ENCODE data around the gene COQ8B.
"Not testable (repeated sequence)": the region's sequence is repeated elsewhere in the genome, so short reads cannot be mapped to it uniquely, and the experiment has no call there.

COQ8B gene

DNA sequence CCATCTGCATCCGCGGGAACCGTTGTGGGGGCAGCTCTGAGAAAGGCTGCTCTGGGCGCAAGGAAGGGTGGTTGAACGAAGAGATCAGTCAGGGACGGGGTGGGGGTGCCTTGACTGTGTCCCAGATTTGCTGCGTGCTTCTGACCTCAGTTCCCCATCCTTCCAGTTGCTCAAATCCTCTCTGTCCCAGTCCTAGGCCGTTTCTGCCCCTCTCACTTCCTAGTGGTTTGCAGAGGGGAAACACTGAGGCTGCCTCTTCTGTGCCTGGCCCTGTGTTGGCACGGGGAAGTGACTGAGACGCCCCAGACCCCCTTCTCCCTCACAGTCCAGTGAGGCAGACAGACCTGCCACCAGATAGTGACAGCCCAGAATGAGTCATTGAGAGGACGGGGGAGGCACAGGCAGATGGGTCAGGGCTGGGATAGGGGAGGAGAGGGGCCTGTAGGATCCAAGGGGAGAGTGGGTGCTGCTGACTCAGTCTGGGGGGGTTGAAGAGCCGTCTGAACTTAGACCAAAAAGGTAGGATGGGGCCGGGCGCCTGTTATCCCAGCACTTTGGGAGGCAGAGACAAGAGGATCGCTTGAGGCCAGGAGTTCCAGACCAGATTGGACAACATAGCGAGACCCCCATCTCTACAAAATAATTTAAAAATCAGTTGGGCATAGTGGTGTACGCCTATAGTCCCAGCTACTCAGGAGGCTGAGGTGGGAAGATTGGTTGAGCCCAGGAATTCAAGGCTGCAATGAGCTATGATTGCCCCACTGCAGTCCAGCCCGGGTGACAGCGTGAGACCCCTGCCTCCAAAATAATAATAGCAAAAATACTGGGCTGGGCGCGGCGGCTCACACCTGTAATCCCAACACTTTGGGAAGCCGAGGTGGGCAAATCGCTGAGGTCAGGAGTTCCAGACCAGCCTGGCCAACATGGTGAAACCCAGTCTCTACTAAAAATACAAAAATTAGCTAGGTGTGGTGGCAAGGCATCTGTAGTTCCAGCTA, 52.7 kb downstream of the COQ8B start:
- no peak for DNase-seq

DNA sequence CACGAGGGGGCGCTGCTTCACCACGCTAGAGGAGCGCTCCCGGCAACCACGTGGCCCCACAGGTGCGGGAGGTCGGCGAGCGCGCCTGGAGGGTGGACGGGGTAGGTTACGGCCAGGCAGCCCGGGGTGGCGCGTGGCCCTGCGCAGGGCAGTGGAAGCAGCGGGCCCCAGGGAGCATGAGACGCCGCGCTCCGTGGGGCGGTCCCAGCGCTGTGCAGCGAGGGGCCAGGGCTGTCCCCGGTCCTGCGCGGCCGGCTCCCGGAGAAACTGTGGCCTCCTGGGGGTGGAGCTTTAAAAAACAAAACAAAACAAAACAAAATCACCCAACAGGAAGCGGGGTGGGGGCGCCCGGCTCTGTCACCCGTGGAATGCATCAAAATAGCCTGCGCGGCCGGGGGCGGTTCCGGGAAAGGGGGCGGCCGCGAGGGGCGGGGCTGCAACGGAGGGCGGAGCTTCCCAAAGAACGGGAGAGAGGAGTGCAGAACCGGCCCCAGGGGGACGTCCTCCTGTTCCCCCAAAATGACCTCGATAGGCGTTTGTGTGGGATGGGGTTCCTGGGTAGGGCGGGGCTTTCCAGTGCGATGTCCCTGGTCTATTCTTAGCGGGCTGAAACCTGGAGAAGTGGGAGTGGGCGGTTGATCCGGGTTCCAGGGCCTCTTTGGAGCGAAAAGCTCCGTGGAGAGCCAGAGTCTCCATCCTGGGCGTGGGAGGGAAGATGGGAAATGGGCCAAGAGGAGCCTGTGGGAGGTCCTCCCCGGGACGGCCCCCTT, 53.6 kb downstream of the COQ8B start:
- DNase-seq, result peak; percentile 53

DNA sequence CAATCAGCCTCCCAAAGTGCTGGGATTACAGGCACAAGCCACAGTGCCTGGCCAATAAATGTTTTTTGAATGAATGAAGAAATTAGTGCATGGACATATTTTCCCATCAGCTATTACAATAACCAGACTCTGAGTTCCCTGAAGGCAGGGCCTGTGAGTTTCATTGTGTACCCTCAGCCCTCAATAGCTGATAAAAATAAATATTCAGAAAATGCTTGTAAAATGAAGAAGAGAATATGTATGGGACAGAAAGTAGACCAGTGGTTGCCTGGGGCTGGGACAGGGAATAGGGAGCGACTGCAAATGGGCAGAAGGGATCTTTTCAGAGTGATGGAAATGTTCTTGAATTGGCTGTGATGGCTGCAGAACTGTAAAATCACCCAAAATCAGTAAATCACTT, 55.1 kb downstream of the COQ8B start:
- DNase-seq, result no peak

DNA sequence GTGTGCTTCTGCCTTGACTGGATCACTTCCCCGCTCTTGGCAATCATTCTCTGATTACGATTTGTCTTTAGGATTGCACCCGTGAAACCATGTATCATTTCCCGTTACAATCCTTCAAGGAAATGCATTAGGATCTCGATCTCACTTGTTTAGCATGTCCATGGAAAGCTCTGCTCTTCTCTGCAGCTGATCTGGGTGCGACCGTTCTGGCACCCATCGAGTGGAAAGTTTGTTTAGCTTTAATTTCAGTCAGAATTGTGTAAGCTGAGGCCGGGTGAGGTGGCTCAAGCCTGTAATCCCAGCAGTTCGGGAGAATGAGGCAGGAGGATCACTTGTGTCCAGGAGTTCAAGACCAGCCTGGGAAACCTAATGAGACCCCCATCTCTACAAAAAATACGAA, 57.1 kb downstream of the COQ8B start:
- DNase-seq, result no peak

DNA sequence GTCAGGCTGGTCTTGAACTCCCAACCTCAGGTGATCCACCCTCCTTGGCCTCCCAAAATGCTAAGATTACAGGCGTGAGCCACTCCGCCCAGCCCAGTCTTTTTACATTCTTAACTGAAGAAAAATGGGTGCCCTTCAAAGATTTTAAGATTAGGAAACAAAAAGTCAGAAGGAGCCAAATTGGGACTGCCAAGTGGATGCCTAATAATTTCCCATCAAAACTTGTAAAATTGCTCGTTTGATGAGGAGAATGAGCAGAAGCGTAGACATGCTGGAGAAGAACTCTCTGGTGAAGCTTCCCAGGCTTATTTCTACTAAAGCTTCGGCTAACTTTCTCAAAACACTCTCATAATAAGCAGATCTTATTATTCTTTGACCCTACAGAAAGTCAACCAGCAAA, 57.6 kb downstream of the COQ8B start:
- DNase-seq, result no peak

DNA sequence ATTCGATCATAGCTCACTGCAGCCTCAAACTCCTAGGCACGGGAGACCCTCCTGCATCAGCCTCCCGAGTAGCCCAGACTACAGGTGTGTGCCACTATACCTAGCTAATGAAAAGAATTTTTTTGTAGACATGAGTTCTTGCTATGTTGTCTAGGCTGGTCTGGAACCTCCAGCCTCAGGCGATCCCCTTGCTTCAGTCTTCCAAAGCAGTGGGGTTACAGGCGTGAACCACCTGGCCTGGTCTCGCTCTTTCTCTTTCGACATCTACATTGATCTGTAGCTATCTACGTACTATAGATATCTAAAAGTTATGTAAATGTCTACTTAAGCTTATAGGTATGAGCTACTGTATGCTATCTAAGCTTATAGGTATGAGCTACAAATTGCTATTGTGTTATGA, 58.7 kb downstream of the COQ8B start:
- DNase-seq, result no peak

DNA sequence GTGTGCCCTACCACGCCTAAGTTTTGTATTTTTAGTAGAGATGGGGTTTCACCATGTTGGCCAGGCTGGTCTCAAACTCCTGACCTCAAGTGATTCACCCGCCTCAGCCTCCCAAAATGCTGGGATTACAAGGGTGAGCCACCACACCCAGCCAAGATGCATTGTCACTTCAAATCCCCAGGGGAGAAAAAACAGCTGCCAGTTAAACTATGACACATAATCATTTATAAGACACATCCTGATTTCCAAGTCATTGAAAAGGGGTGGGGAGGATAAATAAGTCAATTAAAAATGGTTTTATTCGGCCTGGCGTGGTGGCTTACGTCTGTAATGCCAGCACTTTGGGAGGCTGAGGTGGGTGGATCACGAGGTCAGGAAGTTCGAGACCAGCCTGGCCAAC, 61.0 kb downstream of the COQ8B start:
- DNase-seq, result not testable (repeated sequence)

DNA sequence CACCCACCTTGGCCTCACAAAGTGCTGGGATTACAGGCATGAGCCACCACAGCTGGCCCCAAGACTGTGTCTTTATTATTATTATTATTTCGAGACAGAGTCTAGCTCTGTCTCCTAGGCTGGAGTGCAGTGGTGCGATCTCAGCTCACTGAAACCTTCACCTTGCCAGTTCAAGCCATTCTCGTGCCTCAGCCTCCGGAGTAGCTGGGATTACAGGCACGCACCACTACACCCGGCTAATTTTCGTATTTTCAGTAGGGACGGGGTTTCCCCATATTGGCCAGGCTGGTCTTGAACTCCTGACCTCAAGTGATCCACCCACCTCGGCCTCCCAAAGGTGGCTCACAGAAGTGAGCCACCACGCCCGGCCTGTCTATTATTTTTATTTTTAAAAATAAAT, 64.4 kb downstream of the COQ8B start:
- DNase-seq, result not testable (repeated sequence)

DNA sequence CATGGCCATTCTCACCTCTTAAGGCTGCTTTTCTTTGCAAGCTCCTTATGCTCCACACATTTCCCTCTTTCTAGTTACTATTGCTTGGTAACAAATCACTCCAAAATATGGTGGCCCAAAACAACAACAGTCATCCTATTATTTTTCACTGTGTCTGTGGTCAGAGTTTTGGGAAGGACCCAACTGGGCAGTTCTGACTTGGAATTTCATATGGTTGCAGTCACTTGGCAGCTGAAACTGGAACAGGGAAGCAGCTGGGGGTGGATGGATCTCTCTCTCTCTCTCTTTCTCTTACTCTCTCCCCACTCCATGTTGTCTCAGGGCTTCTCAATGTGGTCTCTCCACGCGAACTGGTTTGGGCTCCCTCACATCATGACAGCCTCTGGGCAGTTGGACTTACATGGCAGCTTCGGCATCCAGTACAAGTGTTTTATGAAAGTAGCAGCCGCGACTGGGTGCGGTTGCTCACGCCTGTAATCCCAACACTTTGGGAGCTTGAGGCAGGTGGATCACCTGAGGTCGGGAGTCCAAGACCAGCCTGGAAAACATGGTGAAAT, 65.9 kb downstream of the COQ8B start:
- DNase-seq, result no peak

DNA sequence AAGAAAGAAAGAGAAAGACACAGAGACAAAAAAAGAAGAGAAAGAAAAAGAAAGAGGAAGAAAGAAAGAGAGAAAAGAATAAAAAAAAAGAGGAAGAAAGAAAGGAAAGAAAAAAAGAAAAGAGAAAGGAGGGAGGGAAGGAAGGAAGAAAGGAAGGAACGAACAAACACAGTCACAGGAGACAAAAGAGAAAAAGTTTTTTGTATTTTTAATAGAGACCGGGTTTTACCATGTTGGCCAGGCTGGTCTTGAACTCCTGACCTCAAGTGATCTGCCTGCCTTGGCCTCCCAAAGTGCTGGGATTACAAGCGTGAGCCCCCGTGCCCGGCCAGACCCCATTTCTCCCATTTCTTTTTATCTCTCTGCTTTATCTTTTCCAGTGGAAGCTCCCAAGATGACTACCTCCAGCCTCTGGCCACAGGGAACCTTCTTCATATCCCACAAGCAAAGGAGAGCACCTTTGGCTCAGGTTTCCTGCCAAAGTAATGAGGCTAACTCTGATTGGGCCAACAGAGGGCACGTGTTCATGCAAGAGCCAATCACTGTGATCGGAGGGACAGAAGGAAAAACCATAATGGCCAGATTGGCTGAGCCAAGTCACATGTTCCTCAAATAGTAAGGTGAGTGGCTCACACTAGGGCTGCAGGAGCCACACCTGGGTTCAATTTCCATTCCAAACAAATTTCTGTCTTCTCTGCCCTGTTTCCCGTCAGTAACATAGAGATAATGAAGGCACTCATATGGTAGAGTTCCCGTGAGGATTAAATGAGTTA, 66.6 kb downstream of the COQ8B start:
- not testable (repeated sequence) for DNase-seq

DNA sequence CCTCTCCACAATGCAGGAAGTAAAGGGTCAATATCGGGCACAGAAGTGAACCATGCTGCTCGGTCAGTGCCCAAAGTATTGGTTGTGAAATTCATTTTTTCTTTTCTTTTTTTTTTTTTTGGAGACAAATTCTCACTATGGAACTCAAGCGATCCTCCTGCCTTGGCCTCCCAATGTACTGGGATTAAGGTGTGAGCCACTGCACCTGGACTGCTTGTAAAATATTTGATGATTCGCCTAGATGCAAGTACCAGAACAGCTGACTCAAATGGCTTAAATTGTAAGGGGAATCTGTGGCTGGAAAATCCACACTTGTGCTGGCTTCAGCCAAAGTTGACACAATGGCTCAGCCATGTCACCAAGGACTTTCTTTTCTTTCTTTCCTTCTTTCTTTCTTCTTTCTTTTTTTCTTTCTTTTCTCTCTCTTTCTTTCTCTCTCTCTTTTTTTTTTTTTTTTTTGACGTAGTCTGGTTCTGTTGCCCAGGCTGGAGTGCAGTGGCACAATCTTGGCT, 69.9 kb downstream of the COQ8B start:
- no peak for DNase-seq

DNA sequence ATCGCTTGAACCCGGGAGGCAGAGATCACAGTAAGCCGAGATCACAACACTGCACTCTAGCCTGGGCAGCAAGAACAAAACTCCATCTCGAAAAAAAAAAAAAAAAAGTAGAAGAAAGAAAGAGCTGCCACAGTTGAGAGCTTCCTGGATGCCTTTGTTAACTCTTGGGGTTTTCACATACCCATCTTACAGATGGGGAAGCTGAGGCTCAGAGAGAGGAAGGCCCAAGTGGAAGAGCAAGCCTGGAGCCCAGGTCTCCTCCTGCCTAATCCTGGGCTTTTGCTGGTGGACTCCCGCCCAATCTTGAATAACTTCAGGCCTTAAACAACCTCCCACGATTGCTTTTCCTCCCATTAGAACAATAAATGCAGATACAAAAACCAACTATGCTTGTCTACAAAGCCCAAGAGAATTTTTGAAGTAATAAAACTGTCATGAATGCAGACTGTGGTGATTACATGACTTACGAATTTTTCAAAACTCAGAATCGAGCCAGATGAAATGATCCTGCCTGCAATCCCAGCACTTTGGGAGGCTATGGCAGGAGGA, 73.9 kb downstream of the COQ8B start:
- no peak for DNase-seq

DNA sequence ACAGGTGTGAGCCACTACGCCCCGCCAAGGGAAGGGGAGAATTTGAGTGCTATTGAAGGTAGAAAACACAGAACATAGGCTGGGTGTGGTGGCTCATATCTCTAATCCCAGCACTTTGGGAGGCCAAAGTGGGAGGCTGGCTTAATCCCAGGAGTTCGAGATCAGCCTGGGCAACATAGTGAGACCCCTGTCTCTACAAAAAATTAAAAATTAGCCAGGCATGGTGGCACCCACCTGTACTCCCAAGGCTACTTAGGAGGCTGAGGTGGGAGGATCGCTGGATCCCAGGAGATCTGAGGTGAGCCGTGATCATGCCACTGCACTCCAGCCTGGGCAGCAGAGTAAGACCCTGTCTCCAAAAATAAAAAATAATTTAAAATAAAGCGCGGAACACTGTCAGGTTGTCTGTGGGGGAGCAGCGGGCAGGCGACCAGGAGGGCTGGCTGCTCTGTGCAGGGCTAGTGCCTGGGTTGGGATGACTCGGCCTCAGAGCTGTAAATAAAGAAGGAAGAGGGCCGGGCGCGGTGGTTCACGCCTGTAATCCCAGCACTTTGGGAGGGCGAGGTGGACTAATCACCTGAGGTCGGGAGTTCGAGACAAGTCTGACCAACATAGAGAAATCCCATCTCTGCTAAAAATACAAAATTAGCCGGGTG, 74.5 kb downstream of the COQ8B start:
- DNase-seq, result no peak
